ENCODE measurements around the gene MAML2.

DNA sequence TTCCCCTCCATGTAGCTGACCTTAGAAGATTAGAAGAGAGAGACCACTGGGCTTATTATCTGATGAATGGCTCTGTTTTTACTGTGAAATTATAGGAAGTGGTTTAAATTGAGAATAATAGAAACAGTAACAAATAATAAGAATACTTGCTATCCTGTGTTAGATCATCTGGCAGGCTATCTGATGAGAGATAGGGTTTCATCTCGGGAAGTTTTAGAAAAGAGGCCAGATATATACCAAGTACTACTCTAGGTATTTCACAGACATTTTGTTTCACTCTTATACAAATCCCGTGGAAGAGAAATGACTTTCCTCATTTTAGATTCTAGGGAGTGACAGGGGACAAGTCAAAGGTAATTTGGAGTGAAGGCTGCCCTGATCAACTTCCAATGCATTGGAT, 198.4 kb downstream of the MAML2 start:
- TF ChIP-seq, protein P1, sequence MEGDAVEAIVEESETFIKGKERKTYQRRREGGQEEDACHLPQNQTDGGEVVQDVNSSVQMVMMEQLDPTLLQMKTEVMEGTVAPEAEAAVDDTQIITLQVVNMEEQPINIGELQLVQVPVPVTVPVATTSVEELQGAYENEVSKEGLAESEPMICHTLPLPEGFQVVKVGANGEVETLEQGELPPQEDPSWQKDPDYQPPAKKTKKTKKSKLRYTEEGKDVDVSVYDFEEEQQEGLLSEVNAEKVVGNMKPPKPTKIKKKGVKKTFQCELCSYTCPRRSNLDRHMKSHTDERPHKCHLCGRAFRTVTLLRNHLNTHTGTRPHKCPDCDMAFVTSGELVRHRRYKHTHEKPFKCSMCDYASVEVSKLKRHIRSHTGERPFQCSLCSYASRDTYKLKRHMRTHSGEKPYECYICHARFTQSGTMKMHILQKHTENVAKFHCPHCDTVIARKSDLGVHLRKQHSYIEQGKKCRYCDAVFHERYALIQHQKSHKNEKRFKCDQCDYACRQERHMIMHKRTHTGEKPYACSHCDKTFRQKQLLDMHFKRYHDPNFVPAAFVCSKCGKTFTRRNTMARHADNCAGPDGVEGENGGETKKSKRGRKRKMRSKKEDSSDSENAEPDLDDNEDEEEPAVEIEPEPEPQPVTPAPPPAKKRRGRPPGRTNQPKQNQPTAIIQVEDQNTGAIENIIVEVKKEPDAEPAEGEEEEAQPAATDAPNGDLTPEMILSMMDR (IDR thresholded peaks at IDR 0.05; ENCODE audit: borderline replicate concordance, extremely low read depth, low read length, poor library complexity, severe bottlenecking): no peak
- no peak for TF ChIP-seq EZH2 (IDR thresholded peaks at IDR 0.05; ENCODE audit: borderline replicate concordance, low read depth, low read length, severe bottlenecking)

All from DND-41 (cell line).